Measurements from ENCODE around the gene GRM8. TPM values are rescaled to one million over a fixed set of nuclear protein-coding genes. Genes with fewer than 3 reads are reported as not detected.

Gene GRM8
- total and polyA plus RNA-seq, 8 donors = 0.11 to 1.2 (median 0.89) TPM

DNA sequence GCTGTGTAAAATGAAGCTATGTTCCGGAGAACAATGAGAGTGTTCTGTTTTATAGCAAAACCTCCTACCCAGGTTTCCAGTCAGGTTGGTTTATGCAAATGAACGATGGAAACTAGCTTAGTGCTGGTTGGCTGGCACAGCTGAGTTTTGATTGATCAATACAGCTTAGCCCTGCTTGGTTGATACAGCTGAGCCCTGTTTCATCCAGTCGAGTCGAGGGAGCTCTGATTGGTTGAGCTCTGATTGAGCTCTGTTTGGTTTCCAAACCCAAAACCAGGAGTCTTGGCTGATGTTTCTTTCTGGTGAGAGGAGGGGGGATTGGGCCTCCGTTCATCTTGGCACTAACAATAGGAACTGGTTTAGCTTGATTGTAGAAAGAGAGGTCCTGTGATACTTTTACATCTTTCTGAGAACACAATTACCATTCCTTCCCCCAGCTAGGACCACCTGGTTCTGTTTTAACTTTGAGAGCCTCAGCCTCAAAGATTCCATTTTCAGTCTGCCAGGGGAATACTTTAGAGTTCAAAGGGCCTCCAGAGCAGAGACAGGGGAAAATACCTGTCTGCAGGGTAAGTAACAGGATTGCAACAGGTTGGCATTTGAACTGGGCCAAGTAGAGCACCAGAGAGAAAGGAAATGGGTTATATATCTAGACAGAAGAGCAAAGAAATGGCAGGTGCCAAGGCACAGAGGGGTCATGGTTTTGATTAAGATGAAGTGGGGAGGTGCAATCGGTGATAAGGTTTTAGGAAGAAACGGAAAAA is 210.9 kb downstream of the GRM8 start:
- Histone ChIP-seq H3K4me3 (no peak overlapping the region), H3K9me3 (no peaks in the 10 kb centered on the region), H3K36me3 (no peaks in the 10 kb centered on the region), H3K4me1 (no peaks in the 10 kb centered on the region), H3K27me3 (no peaks in the 10 kb centered on the region), H3K27ac (no peak overlapping the region)
- TF ChIP-seq, protein P1, sequence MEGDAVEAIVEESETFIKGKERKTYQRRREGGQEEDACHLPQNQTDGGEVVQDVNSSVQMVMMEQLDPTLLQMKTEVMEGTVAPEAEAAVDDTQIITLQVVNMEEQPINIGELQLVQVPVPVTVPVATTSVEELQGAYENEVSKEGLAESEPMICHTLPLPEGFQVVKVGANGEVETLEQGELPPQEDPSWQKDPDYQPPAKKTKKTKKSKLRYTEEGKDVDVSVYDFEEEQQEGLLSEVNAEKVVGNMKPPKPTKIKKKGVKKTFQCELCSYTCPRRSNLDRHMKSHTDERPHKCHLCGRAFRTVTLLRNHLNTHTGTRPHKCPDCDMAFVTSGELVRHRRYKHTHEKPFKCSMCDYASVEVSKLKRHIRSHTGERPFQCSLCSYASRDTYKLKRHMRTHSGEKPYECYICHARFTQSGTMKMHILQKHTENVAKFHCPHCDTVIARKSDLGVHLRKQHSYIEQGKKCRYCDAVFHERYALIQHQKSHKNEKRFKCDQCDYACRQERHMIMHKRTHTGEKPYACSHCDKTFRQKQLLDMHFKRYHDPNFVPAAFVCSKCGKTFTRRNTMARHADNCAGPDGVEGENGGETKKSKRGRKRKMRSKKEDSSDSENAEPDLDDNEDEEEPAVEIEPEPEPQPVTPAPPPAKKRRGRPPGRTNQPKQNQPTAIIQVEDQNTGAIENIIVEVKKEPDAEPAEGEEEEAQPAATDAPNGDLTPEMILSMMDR (IDR thresholded peaks at IDR 0.05) = no peak
- intact Hi-C loops (cut with DNase I) = no loop called here
- 71 to 73% methylated on average over 7 of the region's 7 CpGs for WGBS, 2 donors
- FAIRE-seq (no peak), DNase-seq (no peak), ATAC-seq (no peak)

DNA sequence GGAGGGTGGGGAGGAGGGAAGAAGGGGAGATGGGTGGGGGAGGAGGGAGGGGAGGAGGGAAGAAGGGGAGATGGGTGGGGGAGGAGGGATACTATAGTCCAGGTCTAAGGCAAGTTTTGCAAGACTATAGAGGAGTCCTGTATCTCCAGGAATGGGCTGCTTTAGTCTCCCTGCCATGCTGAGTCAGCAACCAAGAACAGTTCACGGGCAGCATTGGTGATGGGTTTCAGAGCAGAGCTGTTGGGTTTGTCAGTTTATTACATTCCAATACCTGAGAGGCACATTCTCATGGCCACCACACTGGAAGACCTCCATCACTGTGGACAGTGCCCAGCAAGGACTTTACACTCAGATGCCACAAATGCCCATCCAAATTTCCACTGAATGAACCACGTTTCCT is 212.7 kb downstream of the GRM8 start:
- DNase-seq (no peak), FAIRE-seq (no peak), ATAC-seq (no peak)
- Histone ChIP-seq H3K4me1 (peaks cover 0 to 4% (median 1%) of the 10 kb centered on the region in 3 donors), H3K36me3 (no peaks in the 10 kb centered on the region), H3K27ac (no peak overlapping the region), H3K9me3 (no peaks in the 10 kb centered on the region), H3K27me3 (no peaks in the 10 kb centered on the region), H3K4me3 (no peak overlapping the region)
- TF ChIP-seq, protein P1 (IDR thresholded peaks at IDR 0.05) = no peak
- intact Hi-C loops (cut with DNase I) = no loop called here
- whole genome bisulfite sequencing, 2 donors = 90 to 95% methylated on average over 2 of the region's 2 CpGs

DNA sequence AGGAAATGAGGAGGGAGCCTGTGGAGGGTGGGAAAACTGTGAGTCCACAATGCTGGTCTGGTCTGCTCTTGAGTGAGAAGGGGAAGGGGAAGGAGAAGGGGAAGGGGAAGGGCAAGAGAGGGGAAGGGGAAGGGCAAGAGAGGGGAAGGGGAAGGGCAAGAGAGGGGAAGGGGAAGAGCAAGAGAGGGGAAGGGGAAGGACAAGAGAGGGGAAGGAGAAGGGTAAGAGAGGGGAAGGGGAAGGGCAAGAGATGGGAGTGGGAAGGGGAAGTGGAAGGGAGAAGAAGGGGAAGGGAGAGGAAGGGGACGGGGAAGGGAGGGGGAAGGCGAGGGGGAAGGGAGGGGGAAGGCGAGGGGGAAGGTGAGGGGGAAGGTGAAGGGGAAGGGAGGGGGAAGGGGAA is 213.2 kb downstream of the GRM8 start:
- no peak for FAIRE-seq

DNA sequence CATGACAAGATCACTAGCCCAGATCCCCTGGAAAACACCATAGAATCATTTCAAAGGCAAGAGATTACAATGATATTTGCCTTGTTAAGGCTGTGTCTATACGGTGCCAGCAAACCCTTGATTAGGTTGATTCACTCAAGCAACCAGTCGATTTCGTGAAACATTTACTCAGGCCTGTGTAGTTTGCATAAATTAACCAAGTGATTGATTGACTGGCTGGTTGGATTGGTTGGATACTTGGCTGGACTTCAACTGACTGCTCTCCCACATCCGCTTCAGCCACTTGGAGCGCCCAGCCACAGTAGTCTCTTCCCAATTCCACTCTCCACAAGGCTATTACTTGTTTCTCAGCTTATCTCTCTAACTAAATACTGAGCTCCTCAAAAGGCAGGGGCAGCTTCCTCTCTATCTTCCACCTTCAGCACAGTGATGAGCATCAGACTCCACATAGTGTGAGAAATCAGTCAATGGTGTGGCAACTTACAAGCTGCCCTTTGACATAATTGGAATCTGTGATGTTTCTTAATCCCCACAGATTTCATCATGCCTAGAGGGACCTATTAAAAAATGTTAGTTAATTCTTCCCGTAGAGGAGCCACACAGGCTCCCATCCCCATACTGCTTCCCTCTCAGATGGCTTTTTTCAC is 217.4 kb downstream of the GRM8 start:
- whole genome bisulfite sequencing, 2 donors = 16 to 24% methylated on average over 6 of the region's 6 CpGs
- TF ChIP-seq, protein P1 (IDR thresholded peaks at IDR 0.05) = no peak
- ATAC-seq = peak; percentile 86 to 94 (median 89)
- intact Hi-C loops (cut with DNase I) = no loop called here
- no peaks in the 10 kb centered on the region for H3K27me3 ChIP-seq
- no peak for FAIRE-seq
- H3K27ac ChIP-seq = no peak overlapping the region
- H3K9me3 ChIP-seq = no peaks in the 10 kb centered on the region
- no peaks in the 10 kb centered on the region for H3K36me3 ChIP-seq
- H3K4me1 ChIP-seq = peaks cover 0 to 15% (median 13%) of the 10 kb centered on the region in 3 donors
- peak in 3 of 6 donors; percentile 15 to 38 (median 19) for DNase-seq
- no peak overlapping the region for H3K4me3 ChIP-seq

More for the DNA sequence above, 213.2 kb downstream of the GRM8 start:
- Histone ChIP-seq H3K27me3 (no peaks in the 10 kb centered on the region), H3K27ac (no peak overlapping the region), H3K4me3 (no peak overlapping the region), H3K4me1 (peaks cover 0 to 9% (median 6%) of the 10 kb centered on the region in 3 donors), H3K36me3 (no peaks in the 10 kb centered on the region), H3K9me3 (no peaks in the 10 kb centered on the region)
- TF ChIP-seq, protein P1 (IDR thresholded peaks at IDR 0.05) = no peak
- 84 to 100% methylated on average over 1 to 3 of the region's 3 CpGs for WGBS, 2 donors
- intact Hi-C loops (cut with DNase I) = no loop called here
- DNase-seq (no peak), ATAC-seq (no peak)
